KBM-7 (cell line): ENCODE data around the gene VWDE.
"Not testable (repeated sequence)": the region's sequence is repeated elsewhere in the genome, so short reads cannot be mapped to it uniquely, and the experiment has no call there.

Source experiments
- DNase-seq: peaks from one replicate; pipeline ENCODE4 v3.0.0-alpha.2; 2015
- in situ Hi-C: fragments of 300-500 bp; cut with MboI; formaldehyde crosslinking; loops from 2 replicates; pipeline ENCODE4 v1.14.3; 2020; ENCODE audit warnings: low sequenced_read_pairs, low pct_unique_long_range_greater_than_20kb, mixed read lengths

The VWDE gene

DNA sequence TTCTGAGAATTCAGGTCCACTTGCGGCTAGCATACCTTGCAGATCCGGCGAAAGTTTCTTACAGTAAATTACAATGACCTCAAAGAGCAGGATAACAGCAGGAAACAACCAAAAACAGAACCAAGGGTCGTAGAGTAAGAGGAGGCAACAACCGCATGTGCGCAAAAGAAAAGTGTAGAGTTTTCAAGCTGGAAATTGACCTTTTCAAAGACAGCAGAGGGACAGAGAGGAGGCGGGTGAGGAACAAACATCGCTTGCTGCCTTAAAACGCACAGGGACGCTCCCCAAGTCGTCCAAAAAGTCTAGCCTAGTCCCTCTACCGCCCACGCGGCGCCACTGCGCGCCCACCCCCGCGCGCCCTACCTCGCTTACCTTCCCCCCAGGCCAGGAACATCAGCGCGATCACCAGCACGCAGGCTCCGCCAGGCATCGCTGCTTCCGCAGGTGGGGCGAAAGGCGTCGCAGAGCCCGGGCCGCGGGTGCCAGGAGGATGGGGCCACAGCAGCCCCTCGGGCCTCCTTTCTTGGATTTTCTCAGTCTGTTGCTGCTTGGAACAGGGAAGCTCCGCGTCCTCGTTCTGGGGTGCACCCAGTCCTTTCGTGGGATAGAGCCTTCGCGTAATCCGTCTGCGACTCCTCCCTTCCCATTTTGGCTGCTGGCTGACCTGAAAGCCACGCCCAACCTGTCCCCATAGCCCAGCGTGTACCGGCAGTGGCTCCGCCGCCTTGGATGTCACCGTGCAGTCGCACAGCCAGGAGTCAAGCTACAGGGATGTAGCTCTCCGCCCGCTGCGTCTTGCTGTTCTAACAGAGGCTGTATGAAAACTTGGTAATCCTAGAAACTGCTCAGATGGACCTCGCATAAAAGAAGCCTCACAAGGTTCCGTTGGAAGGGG is at the start of gene VWDE:
VWDE (minus strand) TSS at position 579 of the 895 bp plus-strand sequence; CDS start at position 430, 149 bp downstream.
- peak; percentile 91 for DNase-seq
- in situ Hi-C loops, result no loop called here

DNA sequence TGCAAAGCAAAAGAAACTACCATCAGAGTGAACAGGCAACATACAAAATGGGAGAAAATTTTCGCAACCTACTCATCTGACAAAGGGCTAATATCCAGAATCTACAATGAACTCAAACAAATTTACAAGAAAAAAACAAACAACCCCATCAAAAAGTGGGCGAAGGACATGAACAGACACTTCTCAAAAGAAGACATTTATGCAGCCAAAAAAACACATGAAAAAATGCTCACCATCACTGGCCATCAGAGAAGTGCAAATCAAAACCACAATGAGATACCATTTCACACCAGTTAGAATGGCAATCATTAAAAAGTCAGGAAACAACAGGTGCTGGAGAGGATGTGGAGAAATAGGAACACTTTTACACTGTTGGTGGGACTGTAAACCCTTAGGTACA is 49.5 kb upstream of the VWDE start:
- in situ Hi-C loops, DNase-seq: not testable (repeated sequence)

- in situ Hi-C loops, result no loop called here
- no peak for DNase-seq
Measured at GRCh38 chr7:12450615-12451014, 47.0 kb upstream of the VWDE start.

DNA sequence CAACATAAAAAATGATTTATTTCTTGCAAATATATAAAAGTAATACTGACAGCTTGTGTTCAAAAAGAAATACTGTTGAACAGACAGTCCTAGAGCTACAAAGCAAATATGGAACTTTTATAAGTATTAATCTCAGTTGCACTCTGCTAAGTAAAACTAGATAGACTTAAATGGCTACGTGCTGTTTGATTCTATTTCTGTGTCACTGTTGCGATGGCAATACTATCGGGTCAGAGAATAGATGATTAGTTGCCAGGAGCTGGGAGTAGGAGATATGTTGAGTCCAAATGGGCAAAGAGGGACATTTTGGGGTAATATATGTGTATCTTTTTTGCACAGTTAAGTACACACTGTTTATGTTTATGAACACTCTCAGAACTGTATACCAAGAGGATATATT is 41.1 kb upstream of the VWDE start:
- no peak for DNase-seq
- in situ Hi-C loops, result no loop called here

DNA sequence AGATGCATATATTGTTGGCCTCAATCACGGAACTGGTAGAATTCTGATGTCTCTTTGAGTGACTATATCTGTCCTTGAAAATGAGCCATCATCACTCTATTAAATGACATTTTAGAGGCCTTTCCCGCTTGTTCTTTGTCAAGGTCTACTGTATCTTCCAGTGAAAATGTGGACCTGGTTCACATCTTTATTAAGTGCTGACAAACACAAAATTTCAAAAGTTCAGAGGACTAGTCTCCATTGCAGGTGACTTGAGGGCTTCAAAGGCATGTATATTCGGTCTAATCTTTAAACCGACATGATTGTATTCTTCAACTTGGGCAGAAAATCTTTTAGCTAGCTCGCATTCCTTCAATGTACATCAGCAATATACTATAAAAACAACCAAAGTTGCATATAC is 36.6 kb upstream of the VWDE start:
- in situ Hi-C loops, result no loop called here
- DNase-seq, result no peak

- in situ Hi-C loops, result no loop called here
- peak; percentile 72 for DNase-seq
Measured at GRCh38 chr7:12436896-12437535, 33.4 kb upstream of the VWDE start.

DNA sequence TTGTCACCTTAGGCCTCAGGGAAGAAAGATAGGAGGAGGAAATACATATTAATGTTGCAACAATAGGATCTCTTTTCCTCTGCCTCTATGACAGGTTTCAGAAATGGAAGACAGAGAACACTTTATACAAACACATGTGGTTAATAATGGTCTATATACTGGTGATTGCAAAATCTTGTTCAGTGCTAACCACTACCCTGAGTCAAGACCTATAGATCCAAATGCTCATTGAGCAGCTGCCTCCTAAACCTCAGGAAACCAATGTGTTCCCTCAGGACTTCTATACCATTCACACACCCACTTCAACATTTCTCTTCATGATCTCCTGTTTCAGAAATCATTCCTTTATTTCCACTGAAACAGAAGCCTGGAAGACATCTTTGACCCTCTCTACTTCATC is 32.5 kb upstream of the VWDE start:
- in situ Hi-C loops, result no loop called here
- no peak for DNase-seq

DNA sequence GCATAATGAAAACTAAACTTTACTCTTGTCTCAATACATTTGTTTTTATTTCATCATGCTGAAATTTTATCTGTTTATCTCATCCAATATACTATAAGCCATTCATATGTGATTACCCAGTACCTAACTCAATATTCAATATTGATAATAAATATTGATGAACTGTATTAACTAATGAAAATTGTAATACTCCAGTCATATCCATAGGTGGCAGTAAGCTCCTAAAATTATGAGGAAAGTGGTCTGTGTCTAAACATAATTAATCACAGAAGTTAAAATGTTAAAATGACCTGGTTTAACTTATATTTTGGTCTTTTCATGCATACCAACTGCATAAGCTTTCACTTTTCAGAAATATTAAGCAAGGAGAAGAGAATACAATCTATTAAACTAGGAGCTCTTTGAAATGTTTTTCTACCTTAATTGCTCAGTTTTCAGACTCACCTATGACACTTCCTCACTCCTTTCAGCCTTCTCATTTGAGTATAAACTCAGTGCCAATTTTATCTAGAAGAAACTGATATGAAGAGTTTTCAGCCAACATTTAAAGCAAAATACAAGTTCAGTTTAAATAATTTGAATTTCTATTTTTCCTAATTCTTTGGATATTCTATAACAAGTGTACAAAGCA is 30.5 kb upstream of the VWDE start:
- in situ Hi-C loops, result no loop called here
- DNase-seq, result peak; percentile 11

GRCh38 chr7:12431886-12432556 is 28.4 kb upstream of the VWDE start:
- no peak for DNase-seq
- in situ Hi-C loops, result no loop called here

- DNase-seq, result no peak
- in situ Hi-C loops, result no loop called here
Measured at GRCh38 chr7:12425311-12425710, 21.6 kb upstream of the VWDE start.

DNA sequence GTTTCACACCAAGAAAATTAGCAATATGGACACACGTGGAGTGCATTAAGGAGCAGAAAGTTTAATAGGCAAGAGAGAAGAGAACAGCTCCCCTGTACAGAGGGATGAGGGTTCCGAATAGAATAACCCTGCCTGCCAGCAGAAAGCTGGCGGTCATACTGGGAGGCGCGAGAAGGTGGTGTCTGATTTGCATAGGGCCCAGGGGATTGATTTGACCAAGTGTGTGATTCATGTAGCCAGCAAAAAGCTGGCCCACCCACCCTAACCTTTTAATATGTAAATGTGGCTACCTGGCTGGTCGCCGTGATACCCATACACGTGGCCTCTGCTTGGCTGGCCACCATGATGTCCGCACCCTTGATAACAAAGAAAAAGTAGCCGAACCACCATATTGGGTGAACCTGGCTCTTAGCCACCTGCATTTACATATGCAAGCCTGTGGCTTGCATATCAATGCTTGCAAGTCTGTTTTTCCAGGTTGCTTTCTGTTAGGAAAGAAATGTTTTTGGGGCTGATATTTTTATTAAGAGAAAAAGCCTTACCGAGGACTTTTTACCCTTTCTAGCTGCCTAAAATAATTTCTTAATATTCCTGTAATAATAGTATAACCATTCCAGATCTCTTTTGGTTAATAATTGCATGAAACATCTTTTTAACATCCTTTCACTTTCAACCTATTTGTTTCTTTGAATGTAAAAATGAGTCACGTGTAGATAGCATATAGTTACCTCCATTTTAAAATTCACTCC is 20.5 kb upstream of the VWDE start:
- no peak for DNase-seq
- in situ Hi-C loops, result no loop called here

GRCh38 chr7:12423355-12423996 is 19.8 kb upstream of the VWDE start:
- DNase-seq, result no peak
- in situ Hi-C loops, result no loop called here

- DNase-seq, result no peak
- in situ Hi-C loops, result no loop called here
Measured at GRCh38 chr7:12422554-12423320, 19.1 kb upstream of the VWDE start.

DNA sequence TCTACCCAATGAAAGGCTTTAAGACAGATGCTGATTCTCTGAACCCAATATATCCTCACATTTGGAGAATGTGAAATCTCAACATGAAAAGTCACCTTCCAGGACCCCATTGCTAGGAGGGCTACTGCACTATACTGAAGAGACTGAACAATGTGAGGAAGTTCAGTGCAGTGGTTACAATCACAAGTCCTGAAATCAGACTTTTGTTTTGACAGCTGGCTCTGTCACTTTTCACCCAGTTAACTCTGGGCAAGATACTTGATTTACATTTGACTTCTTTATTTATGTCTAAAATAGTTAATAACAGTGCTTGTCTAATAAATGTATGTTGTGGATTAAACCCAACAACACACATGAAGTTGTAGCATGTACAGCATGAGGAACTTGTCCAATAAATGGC is 14.8 kb upstream of the VWDE start:
- DNase-seq, result no peak
- in situ Hi-C loops, result no loop called here

- in situ Hi-C loops, result no loop called here
- no peak for DNase-seq
Measured at GRCh38 chr7:12415072-12415471, 11.4 kb upstream of the VWDE start.

DNA sequence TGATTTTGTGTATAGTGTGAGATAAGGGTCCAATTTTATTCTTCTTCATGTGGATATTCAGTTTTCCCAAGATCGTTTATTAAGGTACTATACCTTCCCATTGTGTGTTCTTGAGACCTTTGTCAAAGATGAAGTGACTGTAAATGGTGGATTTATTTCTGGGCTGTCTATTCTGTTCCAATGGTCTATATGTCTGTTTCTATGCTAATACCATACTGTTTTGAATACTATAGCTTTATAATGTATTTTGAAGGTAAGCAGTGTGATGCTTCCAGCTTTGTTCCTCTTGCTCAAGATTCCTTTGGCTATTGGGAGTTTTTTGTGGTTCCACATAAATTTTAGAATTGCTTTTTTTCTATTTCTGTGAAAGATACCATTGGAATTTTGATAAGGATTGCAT is 8.7 kb upstream of the VWDE start:
- in situ Hi-C loops, result no loop called here
- DNase-seq, result no peak

- no peak for DNase-seq
- in situ Hi-C loops, result no loop called here
Measured at GRCh38 chr7:12410523-12410922, 6.9 kb upstream of the VWDE start.
